Adrenal gland (tissue), 5 donors: ENCODE measurements around the gene NPC2.

Experiments
- CTCF ChIP-seq, 6 experiments: fragments of 450-650 bp in 4 of 6; fragments of 200-600 bp in 2 of 6; sonication (generic) in 1 of 6; IDR thresholded peaks; 1 replicate in 5 of 6; 2 replicates in 1 of 6; pipeline versions ENCODE4 v1.5.1 to v1.8.0; 2016 to 2021; ENCODE audit warnings: antibody characterized with exemption in 6 of 6, mild to moderate bottlenecking in 2 of 6, moderate library complexity in 1 of 6
- POLR2A ChIP-seq, 2 donors: fragments of 450-650 bp; IDR thresholded peaks; one replicate each; pipeline ENCODE4 v1.6.1; 2017; ENCODE audit warnings: antibody characterized with exemption in 2 of 2, mild to moderate bottlenecking in 2 of 2, moderate library complexity in 1 of 2
- donor health status: DM: no; HTN: no; CAD: no.

- TF ChIP-seq CTCF (IDR thresholded peaks at IDR 0.05) (no peak), POLR2A (IDR thresholded peaks at IDR 0.05) (no peak)
Observed at GRCh38 chr14:74463697-74464096, 29.4 kb downstream of the NPC2 start.
